Prostate gland (tissue), 2 donors: ENCODE measurements around the gene OGA.

ENCODE experiments used
- POLR2A ChIP-seq: fragments of 450-650 bp; IDR thresholded peaks from one replicate; pipeline ENCODE4 v1.6.1; 2016; ENCODE audit warnings: antibody characterized with exemption, mild to moderate bottlenecking
- TF ChIP-seq, protein P1 (sequence below), 4 experiments: fragments of 200-600 bp in 2 of 4; fragments of 450-650 bp in 2 of 4; sonication (generic) in 2 of 4; IDR thresholded peaks; 1 replicate in 3 of 4; 2 replicates in 1 of 4; pipeline ENCODE4 v1.5.1; 2016 to 2019; ENCODE audit warnings: antibody characterized with exemption in 4 of 4, mild to moderate bottlenecking in 2 of 4, moderate library complexity in 2 of 4

GRCh38 chr10:101832325-101832771 lies 14.1 kb upstream of the OGA start:
- no peak for TF ChIP-seq POLR2A
- TF ChIP-seq, protein P1, sequence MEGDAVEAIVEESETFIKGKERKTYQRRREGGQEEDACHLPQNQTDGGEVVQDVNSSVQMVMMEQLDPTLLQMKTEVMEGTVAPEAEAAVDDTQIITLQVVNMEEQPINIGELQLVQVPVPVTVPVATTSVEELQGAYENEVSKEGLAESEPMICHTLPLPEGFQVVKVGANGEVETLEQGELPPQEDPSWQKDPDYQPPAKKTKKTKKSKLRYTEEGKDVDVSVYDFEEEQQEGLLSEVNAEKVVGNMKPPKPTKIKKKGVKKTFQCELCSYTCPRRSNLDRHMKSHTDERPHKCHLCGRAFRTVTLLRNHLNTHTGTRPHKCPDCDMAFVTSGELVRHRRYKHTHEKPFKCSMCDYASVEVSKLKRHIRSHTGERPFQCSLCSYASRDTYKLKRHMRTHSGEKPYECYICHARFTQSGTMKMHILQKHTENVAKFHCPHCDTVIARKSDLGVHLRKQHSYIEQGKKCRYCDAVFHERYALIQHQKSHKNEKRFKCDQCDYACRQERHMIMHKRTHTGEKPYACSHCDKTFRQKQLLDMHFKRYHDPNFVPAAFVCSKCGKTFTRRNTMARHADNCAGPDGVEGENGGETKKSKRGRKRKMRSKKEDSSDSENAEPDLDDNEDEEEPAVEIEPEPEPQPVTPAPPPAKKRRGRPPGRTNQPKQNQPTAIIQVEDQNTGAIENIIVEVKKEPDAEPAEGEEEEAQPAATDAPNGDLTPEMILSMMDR (IDR thresholded peaks at IDR 0.05): no peak
